DLD1 (cell line): ENCODE data around the gene ART1.
"Not testable (repeated sequence)": the region's sequence is repeated elsewhere in the genome, so short reads cannot be mapped to it uniquely, and the experiment has no call there.

Source experiments
- in situ Hi-C: cut with HindIII; loops from 2 replicates; pipeline ENCODE4 v1.10.0; 2017; ENCODE audit warnings: low sequenced_read_pairs

The ART1 gene

GRCh38 chr11:3632070-3632660 lies 12.8 kb upstream of the ART1 start:
- in situ Hi-C loops: no loop called here

- in situ Hi-C loops: no loop called here
These were observed 9.1 kb upstream of the ART1 start for GRCh38 chr11:3635641-3636375.

GRCh38 chr11:3637201-3637600 lies 7.7 kb upstream of the ART1 start:
- in situ Hi-C loops: no loop called here

- in situ Hi-C loops: no loop called here
These were observed 6.4 kb upstream of the ART1 start for GRCh38 chr11:3638513-3638912.

- in situ Hi-C loops: no loop called here
These were observed 5.1 kb upstream of the ART1 start for GRCh38 chr11:3639841-3640240.

- in situ Hi-C loops: no loop called here
These were observed 3.7 kb upstream of the ART1 start for GRCh38 chr11:3641191-3641590.

- in situ Hi-C loops: no loop called here
These were observed 3.2 kb upstream of the ART1 start, which contains the start of gene ART5 for GRCh38 chr11:3641701-3642070. Gene ART5, minus strand, starts transcription at chr11:3641992. Its CDS starts 130 bp downstream, at chr11:3641862.

GRCh38 chr11:3642071-3642951 lies 2.6 kb upstream of the ART1 start:
- in situ Hi-C loops: no loop called here

GRCh38 chr11:3643102-3643546 lies 1.8 kb upstream of the ART1 start:
- in situ Hi-C loops: not testable (repeated sequence)

- in situ Hi-C loops: no loop called here
These were observed 624 bp downstream of the ART1 start for GRCh38 chr11:3645552-3645951.

- in situ Hi-C loops: not testable (repeated sequence)
These were observed 3.9 kb downstream of the ART1 start for GRCh38 chr11:3648843-3649242.

- in situ Hi-C loops: not testable (repeated sequence)
These were observed 4.4 kb downstream of the ART1 start for GRCh38 chr11:3649374-3649773.

- in situ Hi-C loops: not testable (repeated sequence)
These were observed 7.6 kb downstream of the ART1 start for GRCh38 chr11:3652514-3652913.

GRCh38 chr11:3655547-3655946 lies 10.6 kb downstream of the ART1 start:
- in situ Hi-C loops: no loop called here

- in situ Hi-C loops: not testable (repeated sequence)
These were observed 12.4 kb downstream of the ART1 start for GRCh38 chr11:3657331-3657730.

GRCh38 chr11:3658252-3658651 lies 13.3 kb downstream of the ART1 start:
- in situ Hi-C loops: no loop called here

GRCh38 chr11:3659595-3660515 lies 14.9 kb downstream of the ART1 start:
- in situ Hi-C loops: no loop called here

GRCh38 chr11:3660960-3661359 lies 16.0 kb downstream of the ART1 start:
- in situ Hi-C loops: no loop called here

- in situ Hi-C loops: no loop called here
These were observed 17.9 kb downstream of the ART1 start for GRCh38 chr11:3662856-3663255.

GRCh38 chr11:3664032-3664630 lies 19.2 kb downstream of the ART1 start:
- in situ Hi-C loops: no loop called here
